Keratinocyte (primary cell): Measurements from ENCODE around the gene MAGI1. TPM values are rescaled to one million over a fixed set of nuclear protein-coding genes. Genes with fewer than 3 reads are reported as not detected.

ENCODE experiments used
- DNase-seq: peaks from one replicate; pipeline ENCODE4 v3.0.0-alpha.2; 2011; ENCODE audit warnings: low read depth, missing footprints, low spot score
- FAIRE-seq: peaks from 2 replicates; lab custom pipeline; 2011; peaks lifted over from hg19 to GRCh38; lab: Jason Lieb, UNC
- H2AFZ ChIP-seq: 2 replicates; pipeline ENCODE4 v1.6.0; 2012; ENCODE audit warnings: low read length, control low read depth, inconsistent platforms; ENCODE audit not compliant: control insufficient read depth
- H3K27ac ChIP-seq: 2 replicates; pipeline ENCODE4 v1.5.1; 2011; ENCODE audit warnings: low read length; ENCODE audit not compliant: control insufficient read depth, insufficient read depth
- H3K27me3 ChIP-seq: 3 replicates; pipeline ENCODE4 v1.6.0; 2011; ENCODE audit warnings: low read length; ENCODE audit not compliant: control insufficient read depth, insufficient read depth; ENCODE audit errors: extremely low read depth
- H3K36me3 ChIP-seq, 2 experiments: 2 replicates in 1 of 2; 3 replicates in 1 of 2; pipeline ENCODE4 v1.5.1; 2011; ENCODE audit warnings: low read length in 2 of 2, mild to moderate bottlenecking in 1 of 2; ENCODE audit not compliant: control insufficient read depth in 2 of 2, insufficient read depth in 2 of 2; ENCODE audit errors: extremely low read depth in 1 of 2
- H3K4me1 ChIP-seq: 3 replicates; pipeline ENCODE4 v1.5.1; 2011; ENCODE audit warnings: low read length; ENCODE audit not compliant: control insufficient read depth, insufficient read depth; ENCODE audit errors: extremely low read depth
- H3K4me2 ChIP-seq: 3 replicates; pipeline ENCODE4 v1.6.0; 2011; ENCODE audit warnings: low read depth, low read length; ENCODE audit not compliant: control insufficient read depth, insufficient read depth; ENCODE audit errors: extremely low read depth
- H3K4me3 ChIP-seq, 3 experiments: fragments of 200-600 bp in 1 of 3; sonication (generic) in 1 of 3; 2 replicates in 2 of 3; 3 replicates in 1 of 3; pipeline ENCODE4 v1.5.1; 2011 to 2016; ENCODE audit warnings: low read length in 3 of 3, mild to moderate bottlenecking in 3 of 3, control low read depth in 2 of 3, inconsistent platforms in 1 of 3, low read depth in 1 of 3, mixed read lengths in 1 of 3, mixed run types in 1 of 3, moderate library complexity in 1 of 3; ENCODE audit not compliant: control insufficient read depth in 2 of 3, insufficient read depth in 2 of 3; ENCODE audit errors: extremely low read depth in 1 of 3
- H3K79me2 ChIP-seq: 2 replicates; pipeline ENCODE4 v1.6.0; 2012; ENCODE audit warnings: low read length; ENCODE audit not compliant: control insufficient read depth, insufficient read depth
- H3K9ac ChIP-seq: 3 replicates; pipeline ENCODE4 v1.6.0; 2011; ENCODE audit warnings: low read length; ENCODE audit not compliant: control insufficient read depth, insufficient read depth; ENCODE audit errors: extremely low read depth
- H3K9me1 ChIP-seq: 3 replicates; pipeline ENCODE4 v1.6.0; 2011; ENCODE audit warnings: low read length; ENCODE audit not compliant: control insufficient read depth, insufficient read depth; ENCODE audit errors: extremely low read depth
- H3K9me3 ChIP-seq: 2 replicates; pipeline ENCODE4 v1.5.1; 2012; ENCODE audit warnings: low read depth, low read length; ENCODE audit not compliant: control insufficient read depth
- H4K20me1 ChIP-seq: 3 replicates; pipeline ENCODE4 v1.6.0; 2011; ENCODE audit warnings: low read length; ENCODE audit not compliant: control insufficient read depth, insufficient read depth; ENCODE audit errors: extremely low read depth
- EZH2 ChIP-seq: IDR thresholded peaks from one replicate; pipeline ENCODE4 v1.6.1; 2012; ENCODE audit warnings: inconsistent platforms, mild to moderate bottlenecking, low read length, moderate library complexity
- dilution Hi-C: fragments of 300-500 bp; cut with MboI; formaldehyde crosslinking; loops from one replicate; pipeline ENCODE4 v1.7.0; 2020; ENCODE audit warnings: low sequenced_read_pairs; ENCODE audit not compliant: extremely low pct_ligation_motif_present
- polyA plus RNA-seq, 5 experiments: library from polyadenylated mRNA; depleted of rRNA in 3 of 5; stranded (reverse) in 3 of 5; stranded (forward) in 1 of 5; unstranded in 1 of 5; fragments of >200 nt; gene quantifications; 1 replicate in 1 of 5; 2 replicates in 3 of 5; 3 replicates in 1 of 5; pipeline versions ENCODE4 v1.2.1 to v1.2.3, GENCODE V29; 2011 to 2012; ENCODE audit warnings: missing spikeins in 2 of 5, low read depth in 1 of 5, low replicate concordance in 1 of 5
- TF ChIP-seq, protein P1 (sequence below), 3 experiments: IDR thresholded peaks in 1 of 3; conservative IDR thresholded peaks in 1 of 3; optimal IDR thresholded peaks in 1 of 3; 2 replicates in 2 of 3; 3 replicates in 1 of 3; pipeline versions ENCODE3 to v1.5.1; 2011; ENCODE audit warnings: low read length in 3 of 3, mild to moderate bottlenecking in 3 of 3, moderate library complexity in 2 of 3, control low read depth in 1 of 3, inconsistent platforms in 1 of 3; ENCODE audit not compliant: insufficient read depth in 2 of 3; ENCODE audit errors: extremely low read depth in 1 of 3

The MAGI1 gene
- polyA plus RNA-seq, 1 donor (not counting 4 experiments of a cell fraction or from before 2014, with no cell fraction given): 10.9 TPM

DNA sequence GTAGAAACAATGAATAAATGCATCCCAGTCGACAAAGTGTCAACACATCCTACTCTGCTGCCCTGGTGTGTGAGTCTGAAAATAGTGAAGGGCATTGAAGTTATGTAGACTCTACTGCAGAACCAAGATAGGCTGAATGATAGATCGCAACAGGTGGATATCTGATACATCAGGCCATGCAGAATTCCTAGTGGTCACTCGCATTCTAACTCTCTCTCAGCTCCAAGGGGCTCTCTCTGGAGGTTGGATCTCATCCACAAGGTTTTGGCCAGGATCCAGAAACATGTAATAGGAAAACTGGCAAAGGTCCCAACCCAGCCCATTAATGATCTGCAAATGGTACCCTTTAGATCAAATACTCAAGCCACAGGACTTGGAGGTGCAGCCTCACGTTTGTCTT, 514.1 kb downstream of the MAGI1 start:
- Histone ChIP-seq H3K9ac (no peak overlapping the region), H3K79me2 (no peaks in the 10 kb centered on the region), H3K36me3 (no peaks in the 10 kb centered on the region), H4K20me1 (no peaks in the 10 kb centered on the region), H3K4me3 (no peak overlapping the region), H3K9me3 (no peaks in the 10 kb centered on the region), H3K27ac (no peak overlapping the region), H3K4me2 (no peak overlapping the region), H3K9me1 (no peaks in the 10 kb centered on the region), H2AFZ (no peak overlapping the region), H3K4me1 (no peaks in the 10 kb centered on the region), H3K27me3 (no peaks in the 10 kb centered on the region)
- dilution Hi-C loops: no loop called here
- FAIRE-seq (no peak), DNase-seq (no peak)
- TF ChIP-seq, protein P1, sequence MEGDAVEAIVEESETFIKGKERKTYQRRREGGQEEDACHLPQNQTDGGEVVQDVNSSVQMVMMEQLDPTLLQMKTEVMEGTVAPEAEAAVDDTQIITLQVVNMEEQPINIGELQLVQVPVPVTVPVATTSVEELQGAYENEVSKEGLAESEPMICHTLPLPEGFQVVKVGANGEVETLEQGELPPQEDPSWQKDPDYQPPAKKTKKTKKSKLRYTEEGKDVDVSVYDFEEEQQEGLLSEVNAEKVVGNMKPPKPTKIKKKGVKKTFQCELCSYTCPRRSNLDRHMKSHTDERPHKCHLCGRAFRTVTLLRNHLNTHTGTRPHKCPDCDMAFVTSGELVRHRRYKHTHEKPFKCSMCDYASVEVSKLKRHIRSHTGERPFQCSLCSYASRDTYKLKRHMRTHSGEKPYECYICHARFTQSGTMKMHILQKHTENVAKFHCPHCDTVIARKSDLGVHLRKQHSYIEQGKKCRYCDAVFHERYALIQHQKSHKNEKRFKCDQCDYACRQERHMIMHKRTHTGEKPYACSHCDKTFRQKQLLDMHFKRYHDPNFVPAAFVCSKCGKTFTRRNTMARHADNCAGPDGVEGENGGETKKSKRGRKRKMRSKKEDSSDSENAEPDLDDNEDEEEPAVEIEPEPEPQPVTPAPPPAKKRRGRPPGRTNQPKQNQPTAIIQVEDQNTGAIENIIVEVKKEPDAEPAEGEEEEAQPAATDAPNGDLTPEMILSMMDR (optimal IDR thresholded peaks at IDR 0.05 in 1 of 3, IDR thresholded peaks at IDR 0.05 in 1 of 3, conservative IDR thresholded peaks at IDR 0.05 in 1 of 3; ENCODE audit: extremely low read depth in 1 of 3, insufficient read depth in 2 of 3, low read length in 3 of 3): no peak
- no peak for TF ChIP-seq EZH2

DNA sequence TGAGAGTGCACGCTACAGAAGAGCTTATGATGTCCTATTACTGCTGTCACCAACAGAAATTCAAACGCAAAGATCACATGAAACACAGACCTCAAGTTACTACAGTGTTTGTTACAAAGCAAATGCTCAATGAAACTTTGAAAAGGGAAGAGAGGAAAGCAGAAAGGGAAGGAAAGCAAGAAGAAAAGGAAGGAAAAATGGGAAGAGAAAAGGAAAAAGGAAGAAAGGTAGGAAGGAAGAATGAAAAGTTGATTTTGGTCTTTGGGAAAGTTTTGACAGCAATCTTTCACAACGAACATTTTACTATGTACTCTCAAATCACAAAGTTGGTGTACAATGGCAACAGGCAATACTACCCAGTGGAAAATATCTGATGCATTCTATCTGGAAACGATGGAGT, 514.8 kb downstream of the MAGI1 start:
- H3K4me3 ChIP-seq: no peak overlapping the region
- H3K4me1 ChIP-seq: no peaks in the 10 kb centered on the region
- no peaks in the 10 kb centered on the region for H3K9me1 ChIP-seq
- TF ChIP-seq, protein P1 (optimal IDR thresholded peaks at IDR 0.05 in 1 of 3, IDR thresholded peaks at IDR 0.05 in 1 of 3, conservative IDR thresholded peaks at IDR 0.05 in 1 of 3; ENCODE audit: extremely low read depth in 1 of 3, insufficient read depth in 2 of 3, low read length in 3 of 3): no peak
- no peak for TF ChIP-seq EZH2
- no peaks in the 10 kb centered on the region for H3K36me3 ChIP-seq
- no peak overlapping the region for H2AFZ ChIP-seq
- DNase-seq (no peak), FAIRE-seq (no peak)
- H3K9me3 ChIP-seq: no peaks in the 10 kb centered on the region
- dilution Hi-C loops: no loop called here
- H3K27ac ChIP-seq: no peak overlapping the region
- no peaks in the 10 kb centered on the region for H3K79me2 ChIP-seq
- no peaks in the 10 kb centered on the region for H4K20me1 ChIP-seq
- H3K9ac ChIP-seq: no peak overlapping the region
- H3K4me2 ChIP-seq: no peak overlapping the region
- no peaks in the 10 kb centered on the region for H3K27me3 ChIP-seq
